Stimulated activated CD8-positive, alpha-beta memory T cell treated with anti-CD3 and anti-CD28 coated beads, Interleukin-15, amount 100 ng/mL, for 1 hour (primary cell): ENCODE results near the gene CLCN3.
"Not testable (repeated sequence)": the region's sequence is repeated elsewhere in the genome, so short reads cannot be mapped to it uniquely, and the experiment has no call there.

Source experiments
- DNase-seq: peaks from one replicate; pipeline ENCODE4 v3.0.0-alpha.2; 2020; ENCODE audit warnings: low read depth

Gene CLCN3

GRCh38 chr4:169618286-169618685 is 2.1 kb upstream of the CLCN3 start:
- no peak for DNase-seq

- DNase-seq: no peak
These were observed 1.4 kb upstream of the CLCN3 start for GRCh38 chr4:169618986-169619385.

- peak; percentile 19 for DNase-seq
These were observed 840 bp upstream of the CLCN3 start for GRCh38 chr4:169619518-169619957.

GRCh38 chr4:169620880-169621248 is 486 bp downstream of the CLCN3 start:
- DNase-seq: no peak

GRCh38 chr4:169621731-169622492 is 1.5 kb downstream of the CLCN3 start:
- no peak for DNase-seq

DNA sequence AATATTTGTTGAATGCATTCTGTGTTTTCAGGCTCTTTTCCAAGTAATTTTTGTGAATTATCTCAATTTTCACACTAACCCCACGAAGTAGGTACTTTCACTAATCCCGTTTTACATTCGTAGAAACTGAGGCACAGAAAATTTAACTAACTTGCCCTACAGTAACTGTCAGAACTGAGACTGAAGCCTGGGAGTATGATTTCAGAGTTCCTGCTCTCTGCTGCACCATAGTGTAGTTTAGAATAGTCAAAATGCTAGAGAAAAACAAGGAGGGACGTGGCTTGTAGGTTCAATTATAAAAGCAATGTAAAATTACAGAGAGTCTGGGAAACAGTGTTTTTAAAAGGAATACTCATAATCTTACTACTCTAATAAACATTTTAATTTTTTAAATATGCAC is 2.2 kb downstream of the CLCN3 start:
- DNase-seq: no peak

DNA sequence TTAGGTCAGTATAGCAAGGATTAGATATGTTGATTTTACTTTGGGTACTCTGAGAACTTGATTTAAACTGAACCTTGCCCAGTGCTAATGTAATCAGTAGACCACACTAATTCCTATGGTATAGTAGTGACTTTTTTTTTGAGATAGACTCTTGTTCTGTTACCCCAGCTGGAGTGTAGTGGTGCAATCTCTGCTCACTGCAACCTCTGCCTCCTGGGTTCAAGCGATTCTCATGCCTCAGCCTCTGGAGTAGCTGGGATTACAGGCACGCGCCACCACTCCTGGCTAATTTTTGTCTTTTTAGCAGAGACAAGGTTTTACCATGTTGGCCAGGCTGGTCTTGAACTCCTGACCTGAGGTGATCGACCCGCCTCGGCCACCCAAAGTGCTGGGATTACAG is 3.6 kb downstream of the CLCN3 start:
- DNase-seq: not testable (repeated sequence)

GRCh38 chr4:169625886-169626285 is 5.5 kb downstream of the CLCN3 start:
- no peak for DNase-seq

DNA sequence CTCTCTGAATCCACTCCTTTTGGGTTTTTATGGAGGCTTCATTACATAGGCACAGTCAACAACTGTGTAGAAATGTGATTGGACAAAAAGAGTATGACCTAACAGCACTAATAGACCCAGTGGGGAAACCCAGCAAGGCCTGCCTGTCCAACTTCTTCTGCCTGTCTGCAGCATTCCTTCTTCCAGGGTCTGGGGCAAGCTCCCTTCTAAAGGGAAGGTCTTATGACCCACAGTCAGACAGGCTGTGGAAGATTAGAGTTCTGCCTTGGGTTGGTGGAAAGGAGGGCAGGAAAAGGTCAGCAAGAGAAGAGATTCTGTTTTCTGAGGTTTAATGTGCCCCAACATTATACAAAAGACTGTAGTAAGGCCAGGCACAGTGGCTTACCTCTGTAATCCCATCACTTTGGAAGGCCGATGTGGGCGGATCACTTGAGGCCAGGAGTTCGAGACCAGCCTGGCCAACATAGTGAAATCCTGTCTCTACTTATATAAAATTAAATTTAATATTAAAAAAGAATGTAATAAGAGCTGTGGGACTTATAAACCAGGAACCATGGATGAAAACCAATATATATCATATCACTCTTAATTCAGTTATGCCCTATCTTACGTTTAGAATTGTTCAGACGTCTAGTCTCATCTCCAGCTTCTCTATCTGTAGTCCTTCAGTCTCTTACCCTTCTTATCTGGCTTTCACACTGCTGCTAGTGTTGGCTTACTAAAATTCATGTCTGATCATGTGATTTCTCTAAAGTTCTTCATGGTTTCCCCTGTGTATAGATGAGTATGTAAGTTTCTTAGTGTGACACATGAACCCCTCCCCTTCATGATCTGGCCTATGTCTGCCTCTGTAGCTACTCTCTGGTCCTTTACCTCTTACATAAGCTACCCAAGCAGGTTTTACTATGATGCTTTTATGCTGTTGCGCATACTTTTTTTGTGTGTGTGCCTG is 6.2 kb downstream of the CLCN3 start:
- DNase-seq: no peak

- DNase-seq: no peak
These were observed 6.9 kb downstream of the CLCN3 start for GRCh38 chr4:169627307-169627706.

- no peak for DNase-seq
These were observed 8.2 kb downstream of the CLCN3 start for GRCh38 chr4:169628579-169628978.

GRCh38 chr4:169630069-169630468 is 9.7 kb downstream of the CLCN3 start:
- no peak for DNase-seq

DNA sequence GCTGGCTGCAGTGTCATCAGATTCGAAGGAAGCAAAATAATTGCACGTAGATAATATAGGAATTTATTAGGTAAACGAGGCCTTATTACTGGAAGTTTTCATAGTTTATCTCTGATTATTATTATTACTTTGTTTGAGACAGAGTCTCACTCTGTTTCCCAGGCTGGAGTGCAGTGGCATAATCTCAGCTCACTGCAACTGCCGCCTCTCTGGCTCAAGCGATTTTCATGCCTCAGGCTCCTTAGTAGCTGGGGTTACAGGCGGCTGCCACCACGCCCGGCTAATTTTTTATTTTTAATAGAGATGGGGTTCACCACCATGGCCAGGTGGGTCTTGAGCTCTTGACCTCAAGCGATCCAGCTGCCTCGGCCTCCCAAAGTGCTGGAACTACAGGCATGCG is 12.5 kb downstream of the CLCN3 start:
- DNase-seq: no peak

DNA sequence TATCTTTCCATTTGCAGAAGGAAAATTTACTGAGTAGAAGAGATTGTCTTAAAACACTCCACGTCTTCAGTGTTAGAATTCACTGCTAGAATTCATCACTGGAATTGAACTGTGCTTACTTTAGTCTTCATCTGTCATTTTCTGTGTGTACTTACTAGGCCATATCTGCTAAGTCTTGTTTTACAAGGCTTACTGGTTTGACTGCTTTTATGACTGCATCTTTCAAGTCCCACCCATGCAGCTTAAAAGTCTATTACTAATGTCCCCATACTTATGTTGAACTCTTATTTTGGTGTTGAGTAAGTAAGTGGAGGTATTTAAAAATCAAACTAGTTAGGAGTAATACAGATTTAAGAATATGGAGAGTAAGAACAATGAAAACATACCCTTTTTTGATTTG is 14.6 kb downstream of the CLCN3 start:
- no peak for DNase-seq

DNA sequence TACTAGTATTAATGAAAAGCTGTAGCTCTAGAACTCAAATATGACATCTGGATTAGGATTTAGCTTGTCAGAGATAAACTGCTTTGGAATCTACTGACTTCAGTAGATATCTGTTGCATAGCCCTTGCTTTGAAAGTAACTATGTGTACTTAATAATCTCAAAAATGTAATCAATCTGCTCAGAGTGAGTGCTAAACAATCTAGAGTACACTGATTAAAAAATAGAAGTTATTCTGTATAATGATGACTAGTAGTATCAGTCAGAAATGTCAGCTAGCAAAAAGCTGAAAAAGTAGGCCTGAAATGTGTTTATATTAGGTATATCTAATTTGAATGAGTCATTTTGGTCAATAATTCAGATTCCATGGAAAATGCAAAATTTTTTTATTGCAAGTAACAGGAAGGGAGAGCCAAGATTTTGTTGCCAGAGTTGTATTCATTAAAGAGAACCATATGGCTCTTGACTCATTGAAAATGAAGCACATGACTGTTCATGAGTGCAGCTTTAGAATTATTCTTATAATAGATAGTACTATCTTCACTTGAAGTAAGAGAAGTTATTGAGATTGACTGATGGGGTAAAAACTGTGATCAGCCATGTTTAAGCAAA is 20.0 kb downstream of the CLCN3 start:
- no peak for DNase-seq

- DNase-seq: no peak
These were observed 24.4 kb downstream of the CLCN3 start for GRCh38 chr4:169644802-169645201.

- DNase-seq: no peak
These were observed 25.2 kb downstream of the CLCN3 start for GRCh38 chr4:169645627-169646026.

GRCh38 chr4:169649545-169650226 is 29.3 kb downstream of the CLCN3 start:
- no peak for DNase-seq

- no peak for DNase-seq
These were observed 30.0 kb downstream of the CLCN3 start for GRCh38 chr4:169650227-169650936.

DNA sequence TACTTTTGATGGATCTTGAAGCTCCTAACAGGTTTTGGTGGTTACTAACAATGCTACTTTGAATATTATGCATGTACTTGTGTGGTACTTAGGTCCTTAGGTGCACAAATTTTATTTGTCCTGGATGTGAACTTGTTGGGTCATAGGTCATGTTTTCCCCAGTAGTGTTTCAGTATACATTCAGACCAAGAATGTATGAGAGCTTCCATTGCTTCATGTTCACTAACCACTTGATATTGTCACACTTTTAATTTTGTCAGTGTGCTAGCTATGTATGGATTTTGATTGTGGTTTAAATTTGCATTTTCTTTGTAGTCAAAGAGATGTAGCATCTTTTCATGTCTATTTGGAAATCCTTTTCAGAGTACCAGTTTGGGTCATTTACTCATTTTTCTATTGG is 32.2 kb downstream of the CLCN3 start:
- no peak for DNase-seq

- no peak for DNase-seq
These were observed 35.0 kb downstream of the CLCN3 start for GRCh38 chr4:169655401-169655800.
